GM06990 (cell line): ENCODE data around the gene KAT8.
"Not testable (repeated sequence)": the region's sequence is repeated elsewhere in the genome, so short reads cannot be mapped to it uniquely, and the experiment has no call there.

Experiments used
- DNase-seq: peaks from one replicate; pipeline ENCODE4 v3.0.0-alpha.2; 2011; ENCODE audit not compliant: insufficient read length; ENCODE audit errors: extremely low read depth
- H3K27me3 ChIP-seq: replicated peaks from 2 replicates; pipeline ENCODE4 v1.6.0; 2011; ENCODE audit warnings: low read length; ENCODE audit not compliant: control insufficient read depth, insufficient read depth
- H3K36me3 ChIP-seq: 2 replicates; pipeline ENCODE4 v1.5.1; 2011; ENCODE audit warnings: low read length; ENCODE audit not compliant: control insufficient read depth, insufficient read depth
- H3K4me3 ChIP-seq: replicated peaks from 2 replicates; pipeline ENCODE4 v1.5.1; 2011; ENCODE audit warnings: low read depth, mild to moderate bottlenecking, control low read depth, low read length
- CTCF ChIP-seq: IDR thresholded peaks from 2 replicates; pipeline ENCODE4 v1.5.1; 2011; ENCODE audit warnings: low read length, control low read depth, mild to moderate bottlenecking, inconsistent platforms; ENCODE audit not compliant: insufficient read depth, poor library complexity, severe bottlenecking

The KAT8 gene

GRCh38 chr16:31134091-31134571 lies 16.7 kb downstream of the KAT8 start:
- H3K27me3 ChIP-seq: no peaks in the 10 kb centered on the region
- no peak for TF ChIP-seq CTCF
- DNase-seq: no peak
- H3K36me3 ChIP-seq: peaks cover 9% of the 10 kb centered on the region
- no peak overlapping the region for H3K4me3 ChIP-seq

DNA sequence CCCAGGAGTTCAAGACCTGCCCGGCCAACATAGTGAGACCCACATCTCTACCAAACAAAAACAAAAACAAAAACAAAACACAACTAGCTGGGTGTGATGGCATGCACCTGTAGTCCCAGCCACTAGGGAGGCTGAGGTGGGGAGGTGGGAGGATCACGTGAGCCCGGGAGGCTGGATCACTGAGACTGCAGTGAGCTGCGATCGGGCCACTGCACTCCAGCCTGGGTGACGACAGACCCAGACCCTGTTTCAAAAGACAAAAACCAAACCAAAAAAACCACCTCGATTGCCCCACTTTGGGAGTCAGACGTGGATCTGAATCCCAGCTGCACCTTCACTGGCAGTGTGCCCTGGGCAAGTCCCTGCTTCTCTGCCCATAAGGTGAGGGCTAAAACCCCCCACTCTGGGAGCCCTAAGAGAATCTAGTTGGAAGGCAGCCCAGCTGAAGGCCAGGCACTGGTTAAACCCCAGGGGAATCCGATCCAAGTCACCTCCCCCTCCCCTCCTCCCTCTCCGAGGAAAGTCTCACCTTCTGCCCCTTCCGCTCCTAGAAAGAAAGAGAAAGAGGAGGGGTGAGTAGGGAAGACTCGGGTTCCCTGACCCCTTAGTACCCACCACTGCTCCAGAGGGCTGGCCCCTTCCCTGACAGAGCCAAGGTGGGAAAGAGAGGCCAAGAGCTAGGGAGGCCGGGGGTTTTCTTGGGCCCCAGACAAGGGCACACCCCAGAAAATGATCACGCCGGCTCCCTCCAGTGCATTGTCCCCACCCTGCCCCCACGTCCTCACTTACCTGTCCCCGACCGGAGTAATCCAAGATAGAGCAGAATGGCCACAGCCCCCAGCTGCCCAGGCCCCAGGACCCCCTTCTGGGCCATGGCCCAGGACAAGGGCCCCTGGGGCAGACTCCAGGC lies 17.4 kb downstream of the KAT8 start:
- Histone ChIP-seq H3K4me3 (no peak overlapping the region), H3K27me3 (no peaks in the 10 kb centered on the region), H3K36me3 (peaks cover 4% of the 10 kb centered on the region)
- DNase-seq: no peak
- TF ChIP-seq CTCF: no peak

GRCh38 chr16:31135535-31136286 lies 18.2 kb downstream of the KAT8 start, which contains the start of gene PRSS8:
Gene PRSS8, minus strand, starts transcription at chr16:31135727. Its CDS starts 229 bp downstream, at chr16:31135498.
- H3K27me3 ChIP-seq: no peaks in the 10 kb centered on the region
- no peak for TF ChIP-seq CTCF
- H3K4me3 ChIP-seq: no peak within 1 kb of the TSS
- peaks cover 4% of the 10 kb centered on the region for H3K36me3 ChIP-seq
- DNase-seq: no peak

- DNase-seq: no peak
- TF ChIP-seq CTCF: no peak
- H3K36me3 ChIP-seq: peaks cover 4% of the 10 kb centered on the region
- H3K4me3 ChIP-seq: no peak overlapping the region
- no peaks in the 10 kb centered on the region for H3K27me3 ChIP-seq
Measured at GRCh38 chr16:31136287-31136662, 18.8 kb downstream of the KAT8 start.

GRCh38 chr16:31136822-31137499 lies 19.5 kb downstream of the KAT8 start:
- H3K27me3 ChIP-seq, DNase-seq, H3K4me3 ChIP-seq, H3K36me3 ChIP-seq: not testable (repeated sequence)
